A172 (cell line): ENCODE results near the gene JAM2. TPM values are rescaled to one million over a fixed set of nuclear protein-coding genes. Genes with fewer than 3 reads are reported as not detected.
"Not testable (repeated sequence)": the region's sequence is repeated elsewhere in the genome, so short reads cannot be mapped to it uniquely, and the experiment has no call there.

Source experiments
- DNase-seq: peaks from one replicate; pipeline ENCODE4 v3.0.0-alpha.2; 2015; ENCODE audit warnings: low spot score
- total RNA-seq: library from RNA; depleted of rRNA; stranded (reverse); fragments of >200 nt; shearing (Covaris generic); gene quantifications from 2 replicates; pipeline ENCODE4 v1.2.3, GENCODE V29; 2014; rRNA removed

The JAM2 gene
- total RNA-seq, result 3.7 and 4.2 TPM in 2 replicates

- peak; percentile 31 for DNase-seq
Measured at GRCh38 chr21:25638660-25639550, at the start of gene JAM2. Gene JAM2 (plus strand): TSS chr21:25639258. CDS start chr21:25639822, 564 bp downstream.

GRCh38 chr21:25589887-25590286 lies 49.2 kb upstream of the JAM2 start:
- no peak for DNase-seq

- DNase-seq, result peak; percentile 86
Measured at GRCh38 chr21:25607151-25608043, 31.7 kb upstream of the JAM2 start, which contains the start of gene MRPL39. Gene MRPL39 (minus strand): TSS chr21:25607481. CDS start chr21:25607475, 6 bp downstream.

- DNase-seq, result peak; percentile 78
Measured at GRCh38 chr21:25608044-25608737, 30.9 kb upstream of the JAM2 start.

GRCh38 chr21:25614441-25614840 lies 24.6 kb upstream of the JAM2 start:
- no peak for DNase-seq

- DNase-seq, result no peak
Measured at GRCh38 chr21:25615880-25616279, 23.2 kb upstream of the JAM2 start.

- no peak for DNase-seq
Measured at GRCh38 chr21:25619198-25619597, 19.9 kb upstream of the JAM2 start.

- DNase-seq, result no peak
Measured at GRCh38 chr21:25624511-25624910, 14.5 kb upstream of the JAM2 start.

- DNase-seq, result no peak
Measured at GRCh38 chr21:25625036-25625435, 14.0 kb upstream of the JAM2 start.

- DNase-seq, result not testable (repeated sequence)
Measured at GRCh38 chr21:25625776-25626555, 13.1 kb upstream of the JAM2 start.

- DNase-seq, result no peak
Measured at GRCh38 chr21:25626757-25627156, 12.3 kb upstream of the JAM2 start.

GRCh38 chr21:25632296-25632695 lies 6.8 kb upstream of the JAM2 start:
- DNase-seq, result no peak

- peak; percentile 55 for DNase-seq
Measured at GRCh38 chr21:25635310-25635709, 3.7 kb upstream of the JAM2 start.

GRCh38 chr21:25636727-25637126 lies 2.3 kb upstream of the JAM2 start:
- peak; percentile 13 for DNase-seq

GRCh38 chr21:25637851-25638659 lies 1.0 kb upstream of the JAM2 start:
- no peak for DNase-seq

GRCh38 chr21:25639551-25640201 lies 618 bp downstream of the JAM2 start:
- peak; percentile 21 for DNase-seq

GRCh38 chr21:25640202-25640942 lies 1.3 kb downstream of the JAM2 start:
- peak; percentile 18 for DNase-seq

- no peak for DNase-seq
Measured at GRCh38 chr21:25640943-25641292, 1.9 kb downstream of the JAM2 start.

- DNase-seq, result no peak
Measured at GRCh38 chr21:25643486-25643885, 4.4 kb downstream of the JAM2 start.
